Superior temporal gyrus (tissue), 1 donor: ENCODE data around the gene ATRX.
"Not testable (repeated sequence)": the region's sequence is repeated elsewhere in the genome, so short reads cannot be mapped to it uniquely, and the experiment has no call there.

Experiments
- DNase-seq: peaks from one replicate; pipeline ENCODE4 v3.0.0-alpha.2; 2016; ENCODE audit errors: extremely low spot score

ATRX gene

DNA sequence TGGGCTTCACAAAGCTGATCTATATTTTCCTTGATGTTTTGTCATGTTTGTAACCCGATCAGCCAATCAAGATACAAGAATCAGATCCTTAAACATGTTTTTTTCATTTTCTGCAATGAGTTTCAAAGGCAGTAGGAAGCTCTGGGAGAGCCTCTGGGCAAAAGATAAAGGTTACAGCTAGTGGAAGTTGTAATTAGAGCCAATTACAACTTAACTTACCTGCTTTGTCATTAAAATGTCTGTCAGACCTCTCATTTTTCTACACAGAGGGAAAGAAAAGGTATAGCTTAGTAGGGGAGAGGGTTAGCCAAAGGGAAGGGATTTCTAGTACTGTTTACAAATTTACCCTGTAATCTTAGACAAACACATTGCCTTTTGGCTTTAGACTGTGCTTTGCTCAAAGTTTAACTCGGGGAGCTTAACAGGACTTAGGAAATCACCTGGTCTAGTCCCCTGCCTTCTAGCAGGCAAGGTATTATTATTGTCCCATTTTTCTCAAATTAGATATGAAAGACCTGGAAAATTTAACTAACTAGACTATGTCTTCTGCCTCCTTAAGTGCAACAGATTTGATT is 283.0 kb downstream of the ATRX start:
- no peak for DNase-seq

- DNase-seq = not testable (repeated sequence)
Observed at GRCh38 chrX:77500164-77500563, 285.9 kb downstream of the ATRX start.

DNA sequence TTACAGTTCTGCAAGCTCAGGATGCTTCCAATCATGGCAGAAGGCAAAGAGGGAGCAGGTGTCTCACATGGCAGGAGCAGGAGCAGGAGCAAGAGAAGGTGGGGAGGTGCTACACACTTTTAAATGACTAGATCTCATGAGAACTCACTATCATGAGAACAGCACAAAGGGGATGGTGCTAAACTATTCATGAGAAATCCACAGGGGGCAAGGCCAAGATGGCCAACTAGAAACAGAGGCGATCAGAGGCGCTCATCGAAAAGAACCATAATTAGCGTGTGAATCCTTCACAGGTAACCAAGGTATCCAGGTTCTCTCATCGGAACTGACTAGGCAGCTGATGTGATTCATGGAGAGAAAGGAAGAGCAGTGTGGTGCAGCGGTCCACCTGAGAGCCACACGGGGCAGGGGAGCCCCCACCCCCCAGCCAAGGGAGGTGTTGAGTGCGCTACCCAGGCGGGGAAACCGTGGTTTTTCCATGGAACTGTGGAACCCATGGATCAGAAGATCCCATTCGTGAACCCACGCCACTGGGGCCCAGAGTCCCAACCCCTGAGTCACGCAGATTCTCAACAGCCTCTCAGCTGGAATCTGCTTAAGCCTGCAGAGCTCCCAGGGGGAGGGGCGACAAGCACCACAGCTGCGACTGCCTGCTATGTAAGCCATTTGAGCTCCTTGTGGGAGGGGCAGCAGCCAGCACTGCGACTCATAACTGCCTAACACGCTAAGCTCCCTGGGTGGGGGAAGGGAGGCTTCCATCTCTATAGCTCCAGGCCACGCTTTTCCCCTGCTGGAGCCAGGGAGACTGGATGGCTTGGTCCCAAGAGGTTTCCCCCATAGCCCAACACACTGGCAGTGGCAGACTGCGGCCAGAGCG is 292.1 kb downstream of the ATRX start:
- DNase-seq = no peak

- no peak for DNase-seq
Observed at GRCh38 chrX:77484045-77484444, 302.0 kb downstream of the ATRX start.

DNA sequence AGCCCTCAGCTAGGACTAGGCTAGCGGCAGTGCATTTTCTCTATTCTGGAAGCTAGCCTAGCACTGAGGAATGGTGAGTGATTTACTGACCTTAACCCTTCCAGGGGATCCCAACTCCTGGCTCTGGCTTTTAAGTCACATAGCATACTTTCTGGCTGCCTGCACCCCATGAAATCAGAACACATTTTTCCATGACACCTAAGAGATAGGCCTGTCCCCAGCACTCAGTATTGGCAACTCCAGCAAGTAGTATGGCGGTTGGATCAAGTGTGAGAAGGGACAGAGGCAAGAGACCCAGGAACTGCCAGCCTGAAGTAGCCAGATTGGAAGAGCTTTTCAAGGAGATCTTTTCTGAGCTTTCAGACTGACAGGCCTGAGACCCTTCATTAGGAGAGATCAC is 330.6 kb downstream of the ATRX start:
- DNase-seq = no peak
